H1 (cell line): Measurements from ENCODE around the gene OSR1. TPM values are rescaled to one million over a fixed set of nuclear protein-coding genes. Genes with fewer than 3 reads are reported as not detected.

Source experiments
- CTCF ChIA-PET: fragments of 300-600 bp; sonication (Branson Sonifier 250); formaldehyde crosslinking; loops from one replicate; lab custom pipeline; 2021; ENCODE audit not compliant: partially characterized antibody; lab: Charles Lee
- POLR2A ChIA-PET: fragments of 300-600 bp; sonication (Branson Sonifier 250); formaldehyde crosslinking; loops from one replicate; lab custom pipeline; 2021; ENCODE audit warnings: inconsistent platforms; ENCODE audit not compliant: partially characterized antibody; lab: Charles Lee
- DNase-seq, 2 experiments: peaks; one replicate each; pipeline versions ENCODE4 v3.0.0 to v3.0.0-alpha.2; 2010 to 2022; ENCODE audit warnings: low spot score in 2 of 2, low read depth in 1 of 2, mixed read lengths in 1 of 2
- FAIRE-seq: peaks from 2 replicates; lab custom pipeline; 2011; peaks lifted over from hg19 to GRCh38; lab: Jason Lieb, UNC
- H2AFZ ChIP-seq: 2 replicates; pipeline ENCODE4 v1.8.1; 2012; ENCODE audit warnings: low read length, inconsistent platforms
- H2AK5ac ChIP-seq: 2 replicates; pipeline ENCODE4 v1.6.1; 2013; ENCODE audit warnings: low read depth, low read length
- H2BK120ac ChIP-seq: replicated peaks from 2 replicates; pipeline ENCODE3; 2013; ENCODE audit warnings: low read depth, low read length, inconsistent platforms
- H2BK12ac ChIP-seq: 2 replicates; pipeline ENCODE4 v1.6.1; 2013; ENCODE audit warnings: low read depth, low read length
- H2BK15ac ChIP-seq: 2 replicates; pipeline ENCODE4 v1.6.1; 2013; ENCODE audit warnings: low read length
- H2BK20ac ChIP-seq: 2 replicates; pipeline ENCODE4 v1.6.1; 2013; ENCODE audit warnings: low read length
- H2BK5ac ChIP-seq: 2 replicates; pipeline ENCODE4 v1.6.1; 2013; ENCODE audit warnings: low read depth, low read length
- H3K14ac ChIP-seq: 2 replicates; pipeline ENCODE4 v1.6.1; 2013; ENCODE audit warnings: inconsistent platforms; ENCODE audit not compliant: insufficient read length
- H3K18ac ChIP-seq: 2 replicates; pipeline ENCODE4 v1.6.1; 2013; ENCODE audit warnings: low read length; ENCODE audit errors: extremely low read depth
- H3K23ac ChIP-seq: 2 replicates; pipeline ENCODE4 v1.6.1; 2013; ENCODE audit warnings: inconsistent platforms; ENCODE audit not compliant: insufficient read length
- H3K23me2 ChIP-seq: 2 replicates; pipeline ENCODE4 v1.6.1; 2013; ENCODE audit warnings: low read depth, low read length
- H3K27ac ChIP-seq: 2 replicates; pipeline ENCODE4 v1.6.1; 2011; ENCODE audit warnings: low read depth, low read length, inconsistent platforms
- H3K27me3 ChIP-seq, 4 experiments: replicated peaks in 1 of 4; 1 replicate in 1 of 4; 2 replicates in 3 of 4; pipeline versions ENCODE4 v1.6.1 to v1.8.1; 2011 to 2013; ENCODE audit warnings: low read length in 3 of 4, mild to moderate bottlenecking in 3 of 4, inconsistent platforms in 2 of 4, mixed read lengths in 2 of 4, moderate library complexity in 1 of 4; ENCODE audit not compliant: control insufficient read depth in 3 of 4, insufficient read depth in 3 of 4; ENCODE audit errors: extremely low read depth in 1 of 4
- H3K36me3 ChIP-seq, 4 experiments: 2 replicates each; pipeline versions ENCODE4 v1.6.1 to v1.8.1; 2011 to 2013; ENCODE audit warnings: mild to moderate bottlenecking in 4 of 4, low read length in 3 of 4, moderate library complexity in 2 of 4, control low read depth in 1 of 4, inconsistent platforms in 1 of 4; ENCODE audit not compliant: insufficient read depth in 4 of 4, control insufficient read depth in 2 of 4
- H3K4ac ChIP-seq: replicated peaks from 2 replicates; pipeline ENCODE3; 2013; ENCODE audit warnings: low read length, low read depth, mixed read lengths, inconsistent platforms; ENCODE audit not compliant: insufficient read length
- H3K4me1 ChIP-seq, 4 experiments: replicated peaks in 1 of 4; 1 replicate in 1 of 4; 2 replicates in 3 of 4; pipeline versions ENCODE4 v1.6.1 to v1.8.1; 2011 to 2013; ENCODE audit warnings: low read length in 3 of 4, inconsistent platforms in 2 of 4, mixed read lengths in 1 of 4; ENCODE audit not compliant: insufficient read depth in 4 of 4, control insufficient read depth in 3 of 4
- H3K4me2 ChIP-seq, 2 experiments: 2 replicates each; pipeline versions ENCODE4 v1.6.1 to v1.8.1; 2011 to 2013; ENCODE audit warnings: low read depth in 2 of 2, low read length in 2 of 2, control low read depth in 1 of 2, inconsistent platforms in 1 of 2, mild to moderate bottlenecking in 1 of 2; ENCODE audit not compliant: insufficient read depth in 1 of 2
- H3K4me3 ChIP-seq, 4 experiments: fragments of 200-600, 300-600 bp in 1 of 4; sonication (generic), shearing (Covaris generic), sonication (Bioruptor Twin) in 1 of 4; 2 replicates each; pipeline versions ENCODE4 v1.5.1 to v1.8.1; 2011 to 2016; ENCODE audit warnings: low read length in 4 of 4, low read depth in 3 of 4, control low read depth in 2 of 4, inconsistent platforms in 2 of 4, mild to moderate bottlenecking in 2 of 4, mixed read lengths in 1 of 4, moderate library complexity in 1 of 4; ENCODE audit not compliant: insufficient read depth in 2 of 4; ENCODE audit errors: extremely low read depth in 1 of 4
- H3K56ac ChIP-seq: replicated peaks from 2 replicates; pipeline ENCODE3; 2013; ENCODE audit warnings: low read depth, mild to moderate bottlenecking, mixed read lengths, low read length, inconsistent platforms; ENCODE audit not compliant: insufficient read length
- H3K79me1 ChIP-seq: 2 replicates; pipeline ENCODE4 v1.6.1; 2013; ENCODE audit warnings: low read depth, low read length, control low read depth
- H3K79me2 ChIP-seq, 2 experiments: 2 replicates each; pipeline versions ENCODE4 v1.6.1 to v1.8.1; 2012 to 2013; ENCODE audit warnings: low read length in 2 of 2, mild to moderate bottlenecking in 2 of 2, inconsistent platforms in 1 of 2; ENCODE audit not compliant: insufficient read depth in 2 of 2, control insufficient read depth in 1 of 2
- H3K9ac ChIP-seq, 4 experiments: replicated peaks in 1 of 4; 1 replicate in 1 of 4; 2 replicates in 3 of 4; pipeline versions ENCODE4 v1.6.1 to v1.8.1; 2011 to 2013; ENCODE audit warnings: low read depth in 3 of 4, low read length in 3 of 4, control low read depth in 2 of 4, mild to moderate bottlenecking in 2 of 4, moderate library complexity in 2 of 4, inconsistent platforms in 1 of 4; ENCODE audit errors: extremely low read depth in 1 of 4
- H3K9me3 ChIP-seq, 2 experiments: 2 replicates each; pipeline versions ENCODE4 v1.6.1 to v1.8.1; 2012 to 2013; ENCODE audit warnings: mild to moderate bottlenecking in 2 of 2, moderate library complexity in 2 of 2, control low read depth in 1 of 2, inconsistent platforms in 1 of 2, low read depth in 1 of 2, low read length in 1 of 2, mixed read lengths in 1 of 2; ENCODE audit not compliant: insufficient read depth in 2 of 2
- H4K20me1 ChIP-seq, 2 experiments: replicated peaks in 1 of 2; 2 replicates each; pipeline versions ENCODE3 to v1.8.1; 2011 to 2013; ENCODE audit warnings: inconsistent platforms in 2 of 2, low read length in 2 of 2, mild to moderate bottlenecking in 1 of 2; ENCODE audit not compliant: insufficient read depth in 2 of 2, control insufficient read depth in 1 of 2
- H4K5ac ChIP-seq: 2 replicates; pipeline ENCODE4 v1.6.1; 2013; ENCODE audit warnings: low read length, low read depth, mixed read lengths, inconsistent platforms; ENCODE audit not compliant: insufficient read length
- H4K8ac ChIP-seq: 2 replicates; pipeline ENCODE4 v1.8.0; 2013; ENCODE audit warnings: mild to moderate bottlenecking, moderate library complexity, low read length, inconsistent platforms; ENCODE audit not compliant: insufficient read depth; ENCODE audit errors: extremely low read depth
- H4K91ac ChIP-seq: replicated peaks from 2 replicates; pipeline ENCODE3; 2013; ENCODE audit warnings: low read length, mixed read lengths, inconsistent platforms; ENCODE audit not compliant: insufficient read length
- BACH1 ChIP-seq: IDR thresholded peaks from 2 replicates; pipeline ENCODE4 v1.6.1; 2012; ENCODE audit warnings: low read length, improper control_type of control experiment
- CTBP2 ChIP-seq: IDR thresholded peaks from 2 replicates; pipeline ENCODE4 v1.7.0; 2011; ENCODE audit warnings: borderline replicate concordance, mild to moderate bottlenecking, moderate library complexity, mixed read lengths, low read length; ENCODE audit not compliant: insufficient read depth, insufficient read length
- EGR1 ChIP-seq: IDR thresholded peaks from 2 replicates; pipeline ENCODE4 v1.6.1; 2011; ENCODE audit warnings: low read depth, low read length, borderline replicate concordance
- MAFK ChIP-seq: IDR thresholded peaks from 2 replicates; pipeline ENCODE4 v1.6.1; 2012; ENCODE audit warnings: low read depth, mild to moderate bottlenecking, improper control_type of control experiment, low read length
- RAD21 ChIP-seq, 2 experiments: IDR thresholded peaks in 1 of 2; conservative IDR thresholded peaks in 1 of 2; 2 replicates each; pipeline ENCODE4 v1.6.1; 2011; ENCODE audit warnings: low read depth in 2 of 2, low read length in 2 of 2, improper control_type of control experiment in 1 of 2, inconsistent platforms in 1 of 2, mild to moderate bottlenecking in 1 of 2, moderate library complexity in 1 of 2
- RFX5 ChIP-seq: IDR thresholded peaks from 2 replicates; pipeline ENCODE4 v1.6.1; 2011; ENCODE audit warnings: low read depth, low read length, improper control_type of control experiment, borderline replicate concordance
- SIX5 ChIP-seq: IDR thresholded peaks from 2 replicates; pipeline ENCODE4 v1.6.1; 2011; ENCODE audit warnings: mild to moderate bottlenecking, low read depth, low read length
- SP2 ChIP-seq: IDR thresholded peaks from 2 replicates; pipeline ENCODE4 v1.6.1; 2012; ENCODE audit warnings: mild to moderate bottlenecking, low read length, inconsistent platforms
- SP4 ChIP-seq: IDR thresholded peaks from 2 replicates; pipeline ENCODE4 v1.6.1; 2012; ENCODE audit warnings: low read length, inconsistent platforms
- SRF ChIP-seq: IDR thresholded peaks from 2 replicates; pipeline ENCODE4 v1.6.1; 2011; ENCODE audit warnings: mild to moderate bottlenecking, low read depth, low read length, moderate library complexity
- SUZ12 ChIP-seq: fragments of 200-600 bp; sonication (generic); IDR thresholded peaks from 2 replicates; pipeline ENCODE4 v1.6.1; 2012; ENCODE audit warnings: mild to moderate bottlenecking, inconsistent platforms, low read length, moderate library complexity, mixed read lengths
- TAF7 ChIP-seq: optimal IDR thresholded peaks from 2 replicates; pipeline ENCODE3; 2011; ENCODE audit warnings: low read depth, mild to moderate bottlenecking, inconsistent platforms, low read length, moderate library complexity, borderline replicate concordance
- TBP ChIP-seq: IDR thresholded peaks from 2 replicates; pipeline ENCODE4 v1.6.1; 2011; ENCODE audit warnings: low read depth, low read length, improper control_type of control experiment
- ZNF274 ChIP-seq: IDR thresholded peaks from 2 replicates; pipeline ENCODE4 v1.7.0; 2012; ENCODE audit warnings: low read length, borderline replicate concordance; ENCODE audit errors: extremely low read depth
- WGBS, 2 experiments: shearing (Covaris generic) in 1 of 2; methylation state at CpG; one replicate each; pipeline versions ENCODE4 v1.1.6 to v1.1.7; 2013 to 2015; ENCODE audit warnings: low lambda C conversion rate in 2 of 2, mixed read lengths in 2 of 2, inconsistent platforms in 1 of 2, low coverage in 1 of 2, missing lambda C conversion rate in 1 of 2; ENCODE audit not compliant: insufficient replicate concordance in 2 of 2, insufficient coverage in 1 of 2, insufficient read length in 1 of 2; ENCODE audit errors: extremely low coverage in 1 of 2, missing lambda C conversion rate in 1 of 2; 5-methylcytosine and 5-hydroxymethylcytosine counted together
- polyA plus RNA-seq, 7 experiments: library from polyadenylated mRNA; depleted of rRNA in 3 of 7; stranded (reverse) in 5 of 7; unstranded in 2 of 7; fragments of >200 nt in 5 of 7; fragments of 200-250 nt in 2 of 7; gene quantifications; 1 replicate in 5 of 7; 2 replicates in 1 of 7; 4 replicates in 1 of 7; pipeline versions ENCODE4 v1.2.1 to v1.2.3, GENCODE V29; 2011 to 2013; ENCODE audit warnings: missing spikeins in 2 of 7, mixed read lengths in 2 of 7
- total RNA-seq: library from RNA; stranded (reverse); fragmentation: NEBNext Ultra II Directional; extraction: Animal tissue kit (Norgen Biotek cat#: 25700); gene quantifications from 2 replicates; pipeline ENCODE4 v1.2.1, GENCODE V29; 2021
- TF ChIP-seq, protein P1 (sequence below): IDR thresholded peaks from 2 replicates; pipeline ENCODE4 v1.6.1; 2012; ENCODE audit warnings: inconsistent platforms

OSR1 gene
- total and polyA plus RNA-seq, 2 of the 8 experiments (the other 6 are each of a cell fraction or from before 2014, with no cell fraction given): 0.05 to 0.22 TPM

DNA sequence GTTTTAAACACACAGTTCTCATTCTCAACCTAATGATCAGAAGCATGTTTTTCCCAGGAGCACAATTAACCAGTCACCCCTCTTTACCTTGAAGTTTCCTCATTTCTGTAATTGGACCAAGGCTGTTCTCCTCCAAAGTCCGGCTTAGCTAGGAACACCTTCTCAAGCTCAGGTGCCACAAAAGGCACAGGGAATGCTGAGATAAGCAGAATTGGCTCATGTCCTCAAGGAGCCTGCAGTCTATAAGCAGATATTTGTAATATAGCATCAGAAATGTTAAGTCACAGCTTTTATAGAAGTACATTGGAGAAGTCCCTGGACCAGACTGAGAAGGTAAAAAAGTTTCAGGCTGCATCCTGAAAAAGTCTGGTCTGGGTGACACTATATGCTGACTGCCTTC is 20.7 kb downstream of the OSR1 start:
- Histone ChIP-seq H3K4ac (no peak overlapping the region), H3K4me3 (no peak overlapping the region), H3K79me2 (no peaks in the 10 kb centered on the region), H2AK5ac (no peak overlapping the region), H4K8ac (no peak overlapping the region), H3K9ac (no peak overlapping the region), H3K79me1 (no peaks in the 10 kb centered on the region), H3K18ac (no peak overlapping the region), H3K4me1 (no peaks in the 10 kb centered on the region), H3K4me2 (no peak overlapping the region), H3K27me3 (no peaks in the 10 kb centered on the region), H2BK15ac (no peak overlapping the region), H3K9me3 (no peaks in the 10 kb centered on the region), H3K36me3 (no peaks in the 10 kb centered on the region), H4K5ac (no peak overlapping the region), H3K27ac (no peak overlapping the region), H3K56ac (no peak overlapping the region), H2BK5ac (no peak overlapping the region), H3K23ac (no peak overlapping the region), H2BK12ac (no peak overlapping the region), H2BK120ac (no peak overlapping the region), H3K23me2 (no peaks in the 10 kb centered on the region), H4K20me1 (no peaks in the 10 kb centered on the region), H3K14ac (no peak overlapping the region), H2BK20ac (no peak overlapping the region), H2AFZ (no peak overlapping the region), H4K91ac (no peak overlapping the region)
- CTCF ChIA-PET: interaction anchor here (0.6 to 2.0 kb wide), 6 partner anchors 10 to 589 kb away, joined by 3 to 4 read pairs (median 4); no protein-coding TSS in a partner anchor
- POLR2A ChIA-PET: interaction anchor here (1.1 kb wide), 1 partner anchor 11 kb away, joined by 3 read pairs; no protein-coding TSS in a partner anchor
- no peak for DNase-seq
- FAIRE-seq: no peak
- 80% methylated on average over 1 of the region's 1 CpG; no CpG with 5 or more reads in 1 of the 2 experiments for WGBS, 2 experiments
- no peak for TF ChIP-seq SIX5
- TF ChIP-seq SP2: no peak
- no peak for TF ChIP-seq CTBP2
- TF ChIP-seq MAFK: no peak
- no peak for TF ChIP-seq SP4
- no peak for TF ChIP-seq BACH1
- no peak for TF ChIP-seq ZNF274
- no peak for TF ChIP-seq RAD21 (IDR thresholded peaks at IDR 0.05 in 1 of 2, conservative IDR thresholded peaks at IDR 0.05 in 1 of 2; ENCODE audit: low read depth in 2 of 2, low read length in 2 of 2)
- no peak for TF ChIP-seq EGR1
- TF ChIP-seq, protein P1, sequence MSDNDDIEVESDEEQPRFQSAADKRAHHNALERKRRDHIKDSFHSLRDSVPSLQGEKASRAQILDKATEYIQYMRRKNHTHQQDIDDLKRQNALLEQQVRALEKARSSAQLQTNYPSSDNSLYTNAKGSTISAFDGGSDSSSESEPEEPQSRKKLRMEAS: no peak
- TF ChIP-seq TAF7: no peak
- TF ChIP-seq RFX5: no peak
- TF ChIP-seq TBP: no peak
- no peak for TF ChIP-seq SRF
- TF ChIP-seq SUZ12: no peak
